ENCODE data around the gene KRTAP17-1.

DNA sequence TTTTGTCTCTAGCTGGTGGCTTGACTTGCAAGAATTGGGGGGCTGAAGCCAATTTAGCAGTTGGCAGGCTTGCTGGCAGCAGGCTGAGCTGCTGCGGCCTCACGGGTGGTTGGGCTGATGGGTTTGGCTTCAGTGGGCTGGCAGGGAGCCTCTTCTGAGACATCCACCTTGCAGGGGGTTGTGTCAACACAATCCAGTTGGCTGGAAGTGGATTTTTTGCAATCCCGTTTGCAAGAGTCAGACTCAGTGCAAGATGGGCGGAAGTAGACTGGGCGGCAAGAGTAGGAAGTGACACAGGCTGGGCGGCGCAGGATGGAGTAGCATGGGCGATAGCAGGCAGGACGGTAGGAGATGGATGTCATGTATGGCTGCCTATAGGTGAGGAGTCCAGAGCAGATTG is 7.9 kb downstream of the KRTAP17-1 start:
- TF ChIP-seq CTCF (conservative IDR thresholded peaks at IDR 0.05 in 1 of 2, IDR thresholded peaks at IDR 0.05 in 1 of 2; ENCODE audit: extremely low read depth in 1 of 2, insufficient read depth in 1 of 2, low read depth in 1 of 2, low read length in 2 of 2): no peak
- no peak for TF ChIP-seq EZH2 (IDR thresholded peaks at IDR 0.05; ENCODE audit: borderline replicate concordance, low read length)

All from mammary epithelial cell (primary cell).